ENCODE data around the gene POLN. TPM values are rescaled to one million over a fixed set of nuclear protein-coding genes. Genes with fewer than 3 reads are reported as not detected.
"Not testable (repeated sequence)": the region's sequence is repeated elsewhere in the genome, so short reads cannot be mapped to it uniquely, and the experiment has no call there.

The POLN gene
- total RNA-seq, 3 donors from 2014 or later = 0.61 to 2.3 (median 0.90) TPM

DNA sequence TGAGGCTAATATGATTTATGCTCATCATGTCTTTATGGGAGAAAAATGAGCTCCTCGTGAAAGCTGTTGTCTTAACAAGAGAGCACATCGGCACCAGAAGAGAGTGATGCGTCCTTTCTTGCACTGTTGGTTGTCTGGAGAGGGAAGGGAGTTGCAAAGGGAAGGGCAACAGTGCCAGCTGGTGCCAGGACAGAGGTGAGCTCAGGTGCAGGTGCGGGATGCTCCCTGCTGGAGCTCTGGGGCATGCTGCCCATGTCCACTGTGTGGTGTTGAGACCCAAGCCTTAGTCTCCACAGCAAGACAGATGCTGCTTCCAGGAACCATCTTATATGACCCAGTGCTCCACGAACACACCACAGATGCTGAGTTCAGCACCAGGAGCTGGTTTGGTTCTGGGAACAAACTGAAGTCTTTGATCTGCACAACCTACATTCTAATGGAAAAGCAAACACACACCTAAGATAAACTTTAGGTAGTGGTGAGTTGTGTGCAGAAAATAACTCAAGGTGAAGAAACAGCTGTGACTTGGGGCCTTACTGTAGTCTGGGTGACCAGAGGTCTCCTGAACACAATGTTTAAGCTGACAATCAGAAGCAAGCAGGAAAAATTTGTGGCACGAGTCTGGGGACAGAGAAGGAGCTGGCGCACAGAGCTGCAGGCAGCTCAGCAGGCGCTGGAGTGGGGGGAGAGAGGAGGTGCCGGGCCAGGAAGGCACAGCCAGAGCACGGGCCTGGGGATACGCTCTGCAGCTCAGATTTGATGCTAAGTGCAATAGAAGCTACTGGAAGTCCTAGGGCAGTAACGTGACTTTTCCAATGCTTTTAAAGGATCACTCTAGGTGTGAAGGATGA is 73.2 kb downstream of the POLN start:
- Mint-ChIP-seq H3K27me3 (ENCODE audit: low read depth) (no peaks in the 10 kb centered on the region), H3K9me3 (no peaks in the 10 kb centered on the region), H3K36me3 (ENCODE audit: insufficient read depth) (peaks cover 5% of the 10 kb centered on the region), H3K4me1 (ENCODE audit: low read depth) (peaks cover 19% of the 10 kb centered on the region), H3K4me3 (no peak overlapping the region)
- ATAC-seq (no peak), DNase-seq (no peak)

DNA sequence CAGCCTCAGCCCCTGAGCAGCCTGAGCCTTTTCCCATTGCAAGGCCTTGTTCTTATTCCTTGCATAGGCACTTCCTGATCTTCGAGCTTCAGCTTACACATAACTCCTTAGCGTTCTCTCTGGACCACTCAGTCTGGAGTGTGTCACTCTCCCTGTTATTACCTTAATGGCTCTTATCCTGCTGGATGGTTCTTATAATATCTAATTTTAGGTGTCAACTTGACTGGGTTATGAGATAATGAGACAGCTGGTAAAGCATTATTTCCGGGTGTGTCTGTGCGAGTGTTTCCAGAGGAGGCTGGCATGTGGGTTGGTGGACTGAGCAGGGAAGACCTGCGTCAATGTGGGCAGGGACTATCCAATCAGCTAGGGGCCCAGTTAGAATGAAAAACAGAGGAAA is 75.7 kb downstream of the POLN start:
- Mint-ChIP-seq H3K27me3 (ENCODE audit: low read depth) (no peaks in the 10 kb centered on the region), H3K36me3 (ENCODE audit: insufficient read depth) (peaks cover 6% of the 10 kb centered on the region), H3K9me3 (no peaks in the 10 kb centered on the region), H3K4me1 (ENCODE audit: low read depth) (no peaks in the 10 kb centered on the region), H3K4me3 (no peak overlapping the region)
- no peak for ATAC-seq
- no peak for DNase-seq

DNA sequence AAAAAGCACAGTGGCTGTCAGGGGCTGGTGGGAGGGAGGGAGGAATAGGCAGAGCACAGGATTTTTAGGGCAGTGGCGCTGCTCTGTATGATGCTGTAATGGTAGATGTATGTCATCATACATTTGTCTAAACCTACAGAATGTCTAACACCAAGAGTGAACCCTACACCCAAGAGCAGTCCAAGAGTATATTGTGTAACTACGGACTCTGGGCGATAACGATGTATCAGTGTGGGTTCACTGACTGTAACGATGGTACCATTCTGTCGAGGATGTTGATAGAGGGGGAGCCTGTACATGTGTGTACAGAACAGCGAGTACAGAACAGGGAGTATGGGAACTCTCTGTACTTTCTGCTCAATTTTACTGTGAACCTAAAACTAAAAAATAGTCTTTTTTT is 76.5 kb downstream of the POLN start:
- ATAC-seq (no peak), DNase-seq (no peak)
- Mint-ChIP-seq H3K27me3 (ENCODE audit: low read depth) (no peaks in the 10 kb centered on the region), H3K9me3 (no peaks in the 10 kb centered on the region), H3K36me3 (ENCODE audit: insufficient read depth) (peaks cover 4% of the 10 kb centered on the region), H3K4me3 (no peak overlapping the region), H3K4me1 (ENCODE audit: low read depth) (no peaks in the 10 kb centered on the region)

DNA sequence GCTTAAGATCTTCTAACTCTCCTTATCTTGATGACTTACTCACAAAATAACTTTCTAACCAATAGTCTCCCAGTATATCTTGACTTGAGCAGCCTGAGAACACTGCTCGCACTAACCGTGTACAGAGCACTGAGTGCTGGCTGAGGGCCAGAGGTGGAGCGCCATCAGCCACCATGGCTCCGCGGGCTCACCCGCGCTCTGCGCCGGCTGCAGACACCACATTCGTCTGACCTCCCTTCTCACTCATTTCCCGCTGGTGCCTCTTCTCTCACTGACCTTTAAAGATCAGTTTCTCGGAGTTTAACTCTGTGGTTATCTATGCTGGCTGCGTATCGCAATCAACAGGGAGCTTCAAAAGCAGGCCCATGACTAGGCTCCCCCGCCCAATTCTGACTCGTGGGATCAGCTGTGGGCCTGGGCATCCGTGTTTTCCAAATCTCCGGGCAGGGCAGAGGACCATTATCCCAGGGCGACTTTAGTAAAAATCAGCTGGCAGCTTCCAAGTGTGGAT is 78.6 kb downstream of the POLN start:
- Mint-ChIP-seq H3K36me3 (ENCODE audit: insufficient read depth) (peaks cover 1% of the 10 kb centered on the region), H3K27me3 (ENCODE audit: low read depth) (no peaks in the 10 kb centered on the region), H3K4me1 (ENCODE audit: low read depth) (no peaks in the 10 kb centered on the region), H3K9me3 (no peaks in the 10 kb centered on the region), H3K4me3 (no peak overlapping the region)
- ATAC-seq (no peak), DNase-seq (no peak)

DNA sequence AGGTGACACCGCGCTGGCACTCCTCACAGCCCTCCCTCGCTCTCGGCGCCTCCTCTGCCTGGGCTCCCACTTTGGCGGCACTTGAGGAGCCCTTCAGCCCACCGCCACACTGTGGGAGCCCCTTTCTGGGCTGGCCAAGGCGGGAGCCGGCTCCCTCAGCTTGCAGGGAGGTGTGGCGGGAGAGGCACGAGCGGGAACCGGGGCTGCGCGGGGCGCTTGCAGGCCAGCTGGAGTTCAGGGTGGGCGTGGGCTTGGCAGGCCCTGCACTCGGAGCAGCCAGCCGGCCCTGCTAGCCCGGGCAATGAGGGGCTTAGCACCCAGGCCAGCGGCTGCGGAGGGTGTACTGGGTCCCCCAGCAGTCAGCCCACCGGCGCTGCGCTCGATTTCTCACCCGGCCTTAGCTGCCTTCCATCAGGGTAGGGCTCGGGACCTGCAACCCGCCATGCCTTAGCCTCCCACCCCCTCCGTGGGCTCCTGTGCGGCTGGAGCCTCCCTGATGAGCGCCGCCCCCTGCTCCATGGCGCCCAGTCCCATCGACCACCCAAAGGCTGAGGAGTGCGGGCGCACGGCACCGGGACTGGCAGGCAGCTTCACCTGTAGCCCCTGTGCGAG is 80.7 kb downstream of the POLN start:
- not testable (repeated sequence) for DNase-seq; H3K27me3 Mint-ChIP-seq (ENCODE audit: low read depth); H3K36me3 Mint-ChIP-seq (ENCODE audit: insufficient read depth); H3K9me3 Mint-ChIP-seq; ATAC-seq; H3K4me1 Mint-ChIP-seq (ENCODE audit: low read depth); H3K4me3 Mint-ChIP-seq

DNA sequence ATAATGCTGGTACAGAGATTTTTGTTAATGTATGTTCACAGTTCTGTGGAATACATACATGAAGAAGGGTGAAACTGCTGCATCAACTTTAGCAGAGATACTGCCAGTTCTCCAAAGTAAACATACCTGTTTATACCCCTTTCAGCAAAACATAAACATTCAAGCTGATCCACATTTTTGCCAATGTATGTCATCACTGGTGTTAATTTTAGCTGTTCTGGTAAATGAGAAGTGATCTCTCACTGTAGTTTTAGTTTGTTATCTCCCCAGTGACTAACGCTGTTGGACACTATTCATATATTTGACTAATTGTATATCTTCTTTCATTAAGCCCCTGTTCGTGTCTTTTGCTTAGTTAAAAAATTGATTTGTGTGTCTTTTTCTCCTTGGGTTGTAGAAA is 82.0 kb downstream of the POLN start:
- DNase-seq = no peak
- Mint-ChIP-seq H3K4me1 (ENCODE audit: low read depth) (no peaks in the 10 kb centered on the region), H3K27me3 (ENCODE audit: low read depth) (no peaks in the 10 kb centered on the region), H3K4me3 (no peak overlapping the region), H3K36me3 (ENCODE audit: insufficient read depth) (peaks cover 1% of the 10 kb centered on the region), H3K9me3 (no peaks in the 10 kb centered on the region)
- no peak for ATAC-seq

DNA sequence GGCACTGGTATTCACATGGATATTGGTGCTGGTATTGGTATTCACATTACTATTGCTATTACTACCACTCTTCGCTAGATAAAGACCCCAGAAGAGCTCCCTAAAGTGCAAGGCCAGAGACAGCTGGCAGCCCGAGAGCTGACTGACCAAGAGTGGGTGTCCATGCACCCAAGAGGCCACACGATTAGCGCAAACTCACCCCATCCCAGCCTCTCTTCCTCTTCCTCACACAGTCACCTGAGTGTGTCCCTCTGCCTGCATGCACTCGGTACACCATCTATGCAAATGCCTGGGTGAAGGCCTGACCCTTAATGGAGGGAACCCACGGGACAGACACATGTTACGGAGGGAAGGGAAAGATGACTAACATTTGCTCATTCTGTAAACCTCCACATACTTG is 86.7 kb downstream of the POLN start:
- DNase-seq (no peak), ATAC-seq (no peak)
- Mint-ChIP-seq H3K27me3 (ENCODE audit: low read depth) (peaks cover 2% of the 10 kb centered on the region), H3K4me1 (ENCODE audit: low read depth) (no peaks in the 10 kb centered on the region), H3K4me3 (no peak overlapping the region), H3K9me3 (no peaks in the 10 kb centered on the region), H3K36me3 (ENCODE audit: insufficient read depth) (peaks cover 2% of the 10 kb centered on the region)

DNA sequence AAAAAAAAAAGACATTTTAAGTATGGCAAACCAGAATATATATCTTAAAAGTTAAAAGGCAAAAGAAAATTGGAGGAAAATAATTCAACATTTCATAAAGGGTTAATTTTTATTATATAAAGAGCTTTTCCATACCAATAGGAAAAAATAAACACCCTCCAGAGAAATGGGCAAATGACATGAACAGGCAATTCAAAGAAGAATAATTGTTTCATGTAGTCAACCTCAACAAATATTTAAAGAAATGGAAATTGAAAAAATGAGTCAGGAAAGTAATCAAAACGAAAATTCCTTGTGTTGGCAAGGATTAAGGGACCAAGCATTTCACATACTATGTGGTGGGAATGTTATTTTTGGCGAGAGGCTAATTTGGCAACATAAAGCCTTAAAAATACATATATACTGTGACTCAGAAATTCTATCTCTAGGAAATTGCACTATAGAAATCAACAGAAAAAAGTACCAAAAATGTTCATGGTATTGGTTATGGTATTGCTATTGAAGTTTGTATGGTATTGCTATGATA is 87.6 kb downstream of the POLN start:
- Mint-ChIP-seq H3K9me3 (no peaks in the 10 kb centered on the region), H3K36me3 (ENCODE audit: insufficient read depth) (peaks cover 2% of the 10 kb centered on the region), H3K27me3 (ENCODE audit: low read depth) (peaks cover 2% of the 10 kb centered on the region), H3K4me3 (no peak overlapping the region), H3K4me1 (ENCODE audit: low read depth) (no peaks in the 10 kb centered on the region)
- no peak for DNase-seq
- no peak for ATAC-seq

DNA sequence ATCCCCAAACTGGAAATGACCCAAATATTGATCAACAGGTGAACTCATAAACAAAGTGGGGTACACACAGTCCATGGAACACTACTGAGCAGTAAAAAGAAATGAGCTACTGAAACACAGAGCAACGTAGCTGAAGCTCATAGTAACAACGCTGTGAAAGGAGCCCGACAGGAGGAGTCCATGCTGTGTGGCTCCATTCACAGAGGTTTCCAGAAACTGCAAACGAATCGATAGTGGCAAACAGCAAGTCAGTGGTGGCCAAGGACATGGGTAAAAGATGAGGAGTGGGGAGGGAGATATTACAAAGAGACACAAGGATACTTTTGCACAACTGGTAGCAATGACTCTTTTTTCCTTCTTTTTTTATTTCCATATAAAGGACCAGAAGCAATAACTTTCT is 90.4 kb downstream of the POLN start:
- H3K36me3 Mint-ChIP-seq (ENCODE audit: insufficient read depth) = peaks cover 2% of the 10 kb centered on the region
- H3K4me3 Mint-ChIP-seq = no peak overlapping the region
- H3K9me3 Mint-ChIP-seq = no peaks in the 10 kb centered on the region
- no peak for ATAC-seq
- DNase-seq = no peak
- no peaks in the 10 kb centered on the region for H3K4me1 Mint-ChIP-seq (ENCODE audit: low read depth)
- H3K27me3 Mint-ChIP-seq (ENCODE audit: low read depth) = peaks cover 4% of the 10 kb centered on the region

DNA sequence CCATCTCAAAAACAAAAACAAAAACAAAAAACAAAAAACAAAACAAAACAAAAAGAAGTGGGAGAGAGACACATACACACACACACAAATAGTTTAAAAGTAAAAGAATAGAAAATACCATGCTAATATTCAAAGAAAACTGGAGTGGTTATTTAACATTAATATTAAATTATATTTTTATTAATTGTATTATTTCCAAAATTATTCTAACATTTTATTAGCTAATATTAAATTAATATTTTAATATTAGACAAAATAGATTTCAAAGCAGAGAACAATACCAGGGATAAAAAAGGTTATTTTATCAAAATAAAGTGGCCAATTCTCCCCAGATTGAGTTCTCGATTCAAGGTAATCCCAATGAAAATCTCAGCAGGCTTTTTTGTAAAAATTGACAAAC is 91.8 kb downstream of the POLN start:
- DNase-seq (no peak), ATAC-seq (no peak)
- Mint-ChIP-seq H3K36me3 (ENCODE audit: insufficient read depth) (peaks cover 2% of the 10 kb centered on the region), H3K9me3 (no peaks in the 10 kb centered on the region), H3K4me1 (ENCODE audit: low read depth) (no peaks in the 10 kb centered on the region), H3K4me3 (no peak overlapping the region), H3K27me3 (ENCODE audit: low read depth) (peaks cover 4% of the 10 kb centered on the region)

DNA sequence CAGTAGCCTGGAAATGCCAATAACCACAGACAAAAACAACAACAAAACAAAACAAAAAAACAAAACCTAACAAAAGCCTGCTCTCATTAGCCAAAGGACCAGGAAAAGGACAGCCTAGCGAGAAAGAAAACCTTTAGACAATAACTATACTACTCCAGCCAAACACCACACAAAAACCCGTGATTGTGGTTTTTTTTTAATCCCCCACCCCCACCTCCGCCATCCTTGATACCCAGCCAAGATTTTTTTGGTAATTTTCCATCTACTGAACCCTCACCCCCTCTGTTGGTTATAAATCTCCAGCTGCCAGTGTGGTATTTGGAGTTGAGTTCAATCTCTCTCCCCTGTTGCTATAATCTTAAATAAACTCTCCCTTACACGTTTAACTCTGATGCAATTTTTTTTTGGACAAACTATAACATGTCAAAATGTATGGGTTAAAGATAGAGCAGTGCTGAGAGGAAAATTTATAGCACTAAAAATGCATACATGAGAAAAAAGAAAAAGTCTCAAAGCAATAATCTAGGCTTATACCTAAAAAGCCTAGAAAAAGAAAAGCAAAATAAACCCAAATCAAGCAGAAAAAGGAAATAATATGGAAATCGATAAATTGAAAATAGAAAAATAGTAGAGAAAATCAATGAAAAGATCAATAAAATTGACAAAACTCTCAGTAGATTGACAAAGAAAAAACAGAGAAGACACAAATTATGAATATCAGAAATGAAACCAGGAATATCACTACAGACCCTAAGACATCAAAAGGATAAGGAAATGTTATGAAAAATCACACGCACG is 99.1 kb downstream of the POLN start:
- H3K36me3 Mint-ChIP-seq (ENCODE audit: insufficient read depth) = no peaks in the 10 kb centered on the region
- DNase-seq (no peak), ATAC-seq (no peak)
- H3K27me3 Mint-ChIP-seq (ENCODE audit: low read depth) = peaks cover 2% of the 10 kb centered on the region
- H3K9me3 Mint-ChIP-seq = peaks cover 5% of the 10 kb centered on the region
- H3K4me3 Mint-ChIP-seq = no peak overlapping the region
- peaks cover 15% of the 10 kb centered on the region for H3K4me1 Mint-ChIP-seq (ENCODE audit: low read depth)

DNA sequence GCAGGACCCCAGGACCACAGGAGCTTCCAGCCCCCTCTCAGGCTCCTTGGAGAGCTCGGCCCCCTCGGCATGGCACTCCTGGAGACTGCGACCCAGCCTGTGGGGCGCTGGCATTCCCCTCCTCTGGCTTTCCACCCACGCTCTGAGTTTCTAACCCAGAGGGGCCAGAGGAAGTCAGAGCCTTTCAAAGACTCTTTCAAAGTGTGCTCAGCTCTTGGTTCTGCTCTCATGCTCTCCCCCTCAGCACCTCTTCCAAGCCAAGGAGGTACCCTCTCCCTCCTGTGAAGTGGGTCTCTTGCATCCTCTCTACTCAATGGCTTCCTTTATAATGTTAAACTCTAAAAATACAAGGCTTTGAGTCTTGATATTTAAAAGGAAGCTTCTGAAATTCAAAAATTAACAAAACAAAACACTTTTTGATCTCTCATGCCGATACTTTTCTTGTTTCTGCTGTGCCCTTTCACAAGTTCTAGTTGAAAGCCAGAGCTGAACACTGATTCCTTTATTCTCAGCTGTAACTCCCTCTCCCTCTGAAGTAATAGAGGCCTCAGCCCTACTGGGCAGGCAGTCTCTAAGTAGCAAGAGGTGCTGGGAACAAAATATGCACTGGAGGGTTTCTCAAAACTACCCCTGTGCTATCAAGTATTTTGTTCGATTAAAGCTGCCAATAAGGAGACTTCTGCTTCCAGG is 100.0 kb downstream of the POLN start:
- Mint-ChIP-seq H3K4me3 (no peak overlapping the region), H3K4me1 (ENCODE audit: low read depth) (peaks cover 15% of the 10 kb centered on the region), H3K36me3 (ENCODE audit: insufficient read depth) (no peaks in the 10 kb centered on the region), H3K27me3 (ENCODE audit: low read depth) (no peaks in the 10 kb centered on the region), H3K9me3 (peaks cover 5% of the 10 kb centered on the region)
- DNase-seq (no peak), ATAC-seq (peak; percentile 74 to 82)

DNA sequence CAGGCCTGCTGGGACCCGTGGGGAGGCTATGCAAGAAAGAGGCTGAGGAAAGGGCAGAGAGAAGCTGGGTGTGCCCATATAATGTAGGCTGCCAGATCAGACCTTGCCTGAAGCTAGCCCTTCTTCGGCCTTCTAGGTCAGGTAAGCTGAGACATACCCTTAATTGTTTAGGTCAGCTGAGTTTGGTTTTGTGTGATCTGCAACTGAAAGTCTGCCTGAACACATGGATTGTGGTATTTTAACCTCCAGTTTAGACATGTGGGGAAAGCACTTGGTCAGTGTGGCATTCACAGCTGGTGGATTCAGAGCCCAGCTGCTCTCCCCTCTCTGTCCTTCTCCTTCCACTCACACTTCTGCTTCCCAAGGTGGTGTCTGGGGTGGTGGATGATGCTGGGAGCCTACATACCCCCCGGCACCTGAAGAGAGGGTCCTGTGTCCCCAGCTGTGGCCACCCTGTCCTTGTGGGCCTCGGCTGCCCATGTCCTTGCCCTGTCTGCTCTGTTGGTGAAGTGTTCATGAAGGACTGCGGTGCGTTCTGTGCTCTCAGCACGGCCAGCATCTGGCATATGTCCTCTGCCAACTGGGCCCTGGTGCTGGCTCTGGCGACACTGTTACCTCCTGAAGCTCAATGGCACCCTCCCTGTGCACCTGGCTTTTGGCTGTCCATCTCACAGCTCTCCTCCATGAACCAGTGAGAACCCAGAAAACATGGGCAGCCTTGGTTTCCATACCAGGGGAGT is 100.7 kb downstream of the POLN start:
- DNase-seq (no peak), ATAC-seq (no peak)
- H3K9me3 Mint-ChIP-seq = peaks cover 5% of the 10 kb centered on the region
- peaks cover 15% of the 10 kb centered on the region for H3K4me1 Mint-ChIP-seq (ENCODE audit: low read depth)
- H3K27me3 Mint-ChIP-seq (ENCODE audit: low read depth) = no peaks in the 10 kb centered on the region
- no peak overlapping the region for H3K4me3 Mint-ChIP-seq
- H3K36me3 Mint-ChIP-seq (ENCODE audit: insufficient read depth) = no peaks in the 10 kb centered on the region
